ENCODE results near the gene GPHN.

GPHN gene

DNA sequence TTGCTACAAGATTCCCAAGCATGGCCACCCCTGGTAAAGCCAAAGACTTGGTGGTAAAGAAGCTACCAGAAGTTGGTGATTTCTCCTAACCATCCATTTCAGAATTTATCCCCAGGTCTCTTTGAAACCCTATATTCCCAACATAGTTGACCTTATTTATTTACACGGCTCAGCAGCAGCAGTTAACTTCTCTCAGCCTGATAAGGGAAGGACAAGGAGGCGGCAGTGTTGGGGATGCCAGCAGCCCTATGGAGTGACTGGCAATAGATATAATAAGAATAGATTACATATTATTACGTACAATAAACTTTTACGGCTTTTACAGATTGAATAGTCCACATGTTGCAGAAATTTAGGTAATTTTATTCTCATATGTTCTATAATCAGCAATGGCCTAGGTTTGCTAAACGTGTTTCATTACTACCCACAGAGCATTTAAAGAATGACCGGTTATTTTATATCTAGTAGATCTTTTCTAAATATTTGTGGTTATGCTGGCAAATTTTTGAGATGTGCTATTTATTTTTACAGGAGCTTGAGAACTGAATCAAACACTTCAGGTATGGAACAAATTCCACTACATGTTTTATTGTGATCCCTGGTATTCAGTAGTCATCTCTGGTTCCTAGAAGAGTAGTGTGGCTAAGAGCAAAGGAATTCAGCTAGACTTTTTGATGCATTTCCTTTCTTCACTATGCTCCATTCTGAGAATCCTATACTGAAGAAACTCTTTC lies 713.5 kb downstream of the GPHN start:
- Histone ChIP-seq H3K4me1 (ENCODE audit: control insufficient read depth, insufficient read depth, low read length) (no peaks in the 10 kb centered on the region), H3K36me3 (ENCODE audit: control insufficient read depth in 2 of 2, insufficient read depth in 2 of 2, low read length in 2 of 2) (no peaks in the 10 kb centered on the region), H3K27ac (ENCODE audit: low read length) (no peak overlapping the region)

DNA sequence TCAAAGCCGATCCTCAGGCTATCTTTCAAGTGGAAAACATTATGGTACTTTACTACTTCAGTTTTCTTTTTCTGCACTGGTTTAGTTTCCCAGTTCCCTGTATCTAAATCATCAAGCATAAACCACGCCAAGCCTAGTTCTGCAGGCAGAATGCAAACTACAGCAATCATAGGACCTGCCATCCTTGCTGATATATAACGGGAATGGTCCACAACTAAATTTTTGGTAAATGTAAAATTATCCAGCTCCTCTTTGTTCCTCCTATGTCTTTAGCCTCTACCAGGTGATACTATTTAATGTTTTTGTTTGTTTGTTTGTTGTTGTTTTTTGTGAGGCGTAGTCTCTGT lies 714.0 kb downstream of the GPHN start:
- H3K9ac ChIP-seq (ENCODE audit: low read length in 2 of 2) = no peak overlapping the region
- no peak overlapping the region for H3K27ac ChIP-seq (ENCODE audit: low read length)
- H3K27me3 ChIP-seq (ENCODE audit: control insufficient read depth in 1 of 2, insufficient read depth in 2 of 2, low read length in 2 of 2) = no peaks in the 10 kb centered on the region
- no peaks in the 10 kb centered on the region for H3K9me3 ChIP-seq (ENCODE audit: control insufficient read depth in 2 of 2, low read length in 2 of 2)
- H3K4me1 ChIP-seq (ENCODE audit: control insufficient read depth, insufficient read depth, low read length) = no peaks in the 10 kb centered on the region
- no peaks in the 10 kb centered on the region for H3K36me3 ChIP-seq (ENCODE audit: control insufficient read depth in 2 of 2, insufficient read depth in 2 of 2, low read length in 2 of 2)
- H3K4me3 ChIP-seq (ENCODE audit: low read length in 2 of 2) = no peak overlapping the region

More for the DNA sequence above, 713.5 kb downstream of the GPHN start:
- no peak overlapping the region for H3K4me3 ChIP-seq (ENCODE audit: low read length in 2 of 2)
- no peak overlapping the region for H3K9ac ChIP-seq (ENCODE audit: low read length in 2 of 2)
- no peaks in the 10 kb centered on the region for H3K9me3 ChIP-seq (ENCODE audit: control insufficient read depth in 2 of 2, low read length in 2 of 2)
- H3K27me3 ChIP-seq (ENCODE audit: control insufficient read depth in 1 of 2, insufficient read depth in 2 of 2, low read length in 2 of 2) = no peaks in the 10 kb centered on the region

DNA sequence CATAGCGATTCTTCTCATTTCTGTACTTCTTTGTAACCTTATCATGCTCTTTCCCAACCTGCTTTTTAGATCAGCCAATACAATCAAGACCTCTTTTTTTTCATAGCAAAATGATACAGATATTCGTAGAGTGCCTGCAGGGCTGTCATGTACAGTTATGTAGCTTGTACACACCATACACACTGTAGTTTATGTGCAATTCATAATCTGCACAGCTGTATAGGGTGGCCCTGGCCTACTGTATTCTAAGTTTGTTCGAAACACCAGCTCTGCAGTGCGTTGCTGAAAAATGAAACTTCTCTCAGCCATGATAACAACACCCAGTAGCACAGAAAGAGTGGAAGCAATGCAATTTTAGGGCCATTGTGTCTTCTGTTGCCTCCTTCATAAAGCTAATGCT lies 717.6 kb downstream of the GPHN start:
- Histone ChIP-seq H3K4me3 (ENCODE audit: low read length in 2 of 2) (no peak overlapping the region), H3K4me1 (ENCODE audit: control insufficient read depth, insufficient read depth, low read length) (no peaks in the 10 kb centered on the region), H3K36me3 (ENCODE audit: control insufficient read depth in 2 of 2, insufficient read depth in 2 of 2, low read length in 2 of 2) (no peaks in the 10 kb centered on the region), H3K9ac (ENCODE audit: low read length in 2 of 2) (no peak overlapping the region), H3K27ac (ENCODE audit: low read length) (no peak overlapping the region), H3K9me3 (ENCODE audit: control insufficient read depth in 2 of 2, low read length in 2 of 2) (no peaks in the 10 kb centered on the region), H3K27me3 (ENCODE audit: control insufficient read depth in 1 of 2, insufficient read depth in 2 of 2, low read length in 2 of 2) (no peaks in the 10 kb centered on the region)

DNA sequence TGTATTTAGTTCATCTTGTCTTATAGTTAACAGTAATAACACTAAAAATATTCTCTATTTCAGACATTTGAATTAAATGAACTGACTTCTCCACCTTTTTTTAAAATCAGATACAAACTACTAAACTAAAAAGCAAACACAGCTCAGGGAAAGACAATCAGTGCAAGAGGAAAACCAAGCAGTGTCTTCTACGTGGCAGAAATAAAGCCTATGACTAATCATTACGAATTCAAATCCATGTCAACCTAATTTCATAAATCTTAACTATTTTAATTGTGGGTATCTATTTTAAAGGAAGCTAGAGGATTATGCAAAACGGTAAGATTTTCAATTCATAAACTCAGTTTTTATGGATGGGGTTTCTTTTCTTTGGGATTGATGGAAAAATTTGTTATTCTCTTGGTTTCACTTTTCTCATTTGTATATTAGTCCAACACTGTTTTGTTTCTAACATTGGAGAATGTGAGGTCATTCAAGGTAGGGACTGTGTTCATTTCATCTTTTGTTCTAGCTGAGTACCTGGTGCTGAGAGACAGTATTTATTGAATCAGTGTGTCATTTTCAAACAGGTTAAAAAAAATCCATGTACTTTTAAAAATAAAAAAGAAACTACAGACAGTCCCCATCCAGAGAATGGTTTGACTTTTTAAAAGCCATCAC lies 720.5 kb downstream of the GPHN start:
- Histone ChIP-seq H3K27ac (ENCODE audit: low read length) (no peak overlapping the region), H3K9ac (ENCODE audit: low read length in 2 of 2) (no peak overlapping the region), H3K27me3 (ENCODE audit: control insufficient read depth in 1 of 2, insufficient read depth in 2 of 2, low read length in 2 of 2) (no peaks in the 10 kb centered on the region), H3K36me3 (ENCODE audit: control insufficient read depth in 2 of 2, insufficient read depth in 2 of 2, low read length in 2 of 2) (no peaks in the 10 kb centered on the region), H3K9me3 (ENCODE audit: control insufficient read depth in 2 of 2, low read length in 2 of 2) (no peaks in the 10 kb centered on the region), H3K4me1 (ENCODE audit: control insufficient read depth, insufficient read depth, low read length) (peaks cover 13% of the 10 kb centered on the region), H3K4me3 (ENCODE audit: low read length in 2 of 2) (no peak overlapping the region)

Measured in stomach smooth muscle (tissue), 2 donors.